ENCODE measurements around the gene SYNM.

GRCh38 chr15:99118801-99119546 lies 14.1 kb downstream of the SYNM start:
- TF ChIP-seq EZH2phosphoT487 (IDR thresholded peaks at IDR 0.05; ENCODE audit: insufficient read depth, low read depth) (no peak), EZH2 (IDR thresholded peaks at IDR 0.05; ENCODE audit: insufficient read depth, poor library complexity, severe bottlenecking) (no peak)

All from GM23248 (cell line).